Measurements from ENCODE around the gene ATP5PD.

DNA sequence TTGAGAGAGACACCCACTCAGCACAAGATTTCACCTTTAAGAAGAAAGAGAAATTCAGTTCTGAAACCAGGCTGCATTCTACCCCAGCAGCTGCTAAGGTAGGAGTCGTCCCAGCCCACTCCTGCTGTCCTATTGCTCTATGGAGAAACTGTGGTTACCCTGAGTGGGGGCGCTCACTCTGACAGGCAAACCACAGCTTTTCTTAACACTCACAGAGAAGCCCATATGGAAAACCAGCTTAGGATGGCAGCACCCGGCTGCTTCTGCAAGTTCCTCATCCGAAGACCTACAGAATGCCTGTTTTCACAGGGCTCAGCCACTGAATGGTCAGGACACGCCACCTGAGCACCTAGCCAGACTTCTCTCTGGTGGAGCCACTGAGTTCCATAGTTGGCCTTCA, 7.5 kb downstream of the ATP5PD start:
- TF ChIP-seq TAF1 (IDR thresholded peaks at IDR 0.05; ENCODE audit: low read depth, low read length) (no peak), POLR2AphosphoS5 (IDR thresholded peaks at IDR 0.05; ENCODE audit: low read depth, low read length) (no peak), POLR2A (IDR thresholded peaks at IDR 0.05; ENCODE audit: low read depth, low read length) (no peak), PAX5 (IDR thresholded peaks at IDR 0.05; ENCODE audit: insufficient read depth, low read length, severe bottlenecking) (no peak), POU2F2 (IDR thresholded peaks at IDR 0.05; ENCODE audit: low read depth, low read length) (no peak), SPI1 (IDR thresholded peaks at IDR 0.05; ENCODE audit: low read depth, low read length) (no peak)
